GM12873 (cell line): ENCODE results near the gene ANKFN1.

Experiments
- CTCF ChIP-seq: IDR thresholded peaks from 2 replicates; pipeline ENCODE4 v1.5.1; 2012; ENCODE audit warnings: low read depth, mild to moderate bottlenecking, moderate library complexity, low read length, control low read depth; ENCODE audit not compliant: insufficient read depth; ENCODE audit errors: missing control alignments

Gene ANKFN1

GRCh38 chr17:56536766-56537165 lies 383.5 kb downstream of the ANKFN1 start:
- TF ChIP-seq CTCF, result no peak

GRCh38 chr17:56540836-56541235 lies 387.6 kb downstream of the ANKFN1 start:
- no peak for TF ChIP-seq CTCF

- no peak for TF ChIP-seq CTCF
These were observed 390.0 kb downstream of the ANKFN1 start for GRCh38 chr17:56543280-56543679.

GRCh38 chr17:56545106-56545505 lies 391.8 kb downstream of the ANKFN1 start:
- TF ChIP-seq CTCF, result no peak

- no peak for TF ChIP-seq CTCF
These were observed 392.7 kb downstream of the ANKFN1 start for GRCh38 chr17:56545930-56546329.

GRCh38 chr17:56548661-56549060 lies 395.4 kb downstream of the ANKFN1 start:
- TF ChIP-seq CTCF, result no peak

GRCh38 chr17:56549501-56549900 lies 396.2 kb downstream of the ANKFN1 start:
- TF ChIP-seq CTCF, result no peak

- no peak for TF ChIP-seq CTCF
These were observed 404.4 kb downstream of the ANKFN1 start for GRCh38 chr17:56557682-56558081.
